K562 (cell line): ENCODE results near the gene AFAP1. TPM values are rescaled to one million over a fixed set of nuclear protein-coding genes. Genes with fewer than 3 reads are reported as not detected.

Source experiments
- ATAC-seq: fragments of 200-7000 bp; cut with Tn5 transposase; 3 replicates; pipeline ENCODE4 v1.9.1; 2020; ENCODE audit warnings: moderate library complexity
- BruUV-seq: library from RNA; stranded (reverse); fragments of 400-500 nt; replicated peaks from 2 replicates; lab custom pipeline; 2021; lab: Mats Ljungman, UMichigan
- CTCF ChIA-PET: fragments of 300-600 bp; formaldehyde crosslinking; extraction: SDS; loops from one replicate; lab custom pipeline; 2021; ENCODE audit warnings: low intra/inter-chr PET ratio; lab: Yijun Ruan, JAX
- POLR2A ChIA-PET: fragments of 300-600, 350-650 bp; sonication (Branson Sonifier 250); formaldehyde crosslinking; extraction: SDS; loops from one replicate; lab custom pipeline; 2021; ENCODE audit warnings: antibody characterized with exemption, inconsistent platforms; lab: Yijun Ruan, JAX
- DNase-seq, 4 experiments: peaks; one replicate each; pipeline versions ENCODE4 v3.0.0 to v3.0.0-alpha.2; 2011 to 2018; ENCODE audit warnings: low spot score in 3 of 4, mixed read lengths in 3 of 4; ENCODE audit errors: extremely low read depth in 1 of 4
- FAIRE-seq: peaks from 2 replicates; lab custom pipeline; 2011; peaks lifted over from hg19 to GRCh38; lab: Jason Lieb, UNC
- H2AFZ ChIP-seq: 2 replicates; pipeline ENCODE4 v1.6.0; 2011; ENCODE audit warnings: low read depth, low read length, control low read depth, inconsistent platforms
- H3K27ac ChIP-seq: fragments of 200-600 bp; 3 replicates; pipeline ENCODE4 v1.8.0; 2011; ENCODE audit warnings: low read depth, mild to moderate bottlenecking, control low read depth, inconsistent platforms, low read length, moderate library complexity, mixed read lengths; ENCODE audit errors: extremely low read depth
- H3K27me3 ChIP-seq, 2 experiments: fragments of 300-600 bp in 1 of 2; 2 replicates in 1 of 2; 3 replicates in 1 of 2; pipeline versions ENCODE4 v1.6.0 to v1.8.0; 2011; ENCODE audit warnings: inconsistent platforms in 2 of 2, low read length in 2 of 2, mild to moderate bottlenecking in 1 of 2, mixed read lengths in 1 of 2, moderate library complexity in 1 of 2; ENCODE audit not compliant: control insufficient read depth in 2 of 2, insufficient read depth in 2 of 2
- H3K36me3 ChIP-seq: fragments of 300-600 bp; 3 replicates; pipeline ENCODE4 v1.8.0; 2011; ENCODE audit warnings: mild to moderate bottlenecking, low read length, inconsistent platforms; ENCODE audit not compliant: control insufficient read depth, insufficient read depth
- H3K4me1 ChIP-seq, 2 experiments: fragments of 200-600 bp in 1 of 2; replicated peaks in 1 of 2; 2 replicates in 1 of 2; 3 replicates in 1 of 2; pipeline versions ENCODE4 v1.5.1 to v1.8.0; 2011; ENCODE audit warnings: inconsistent platforms in 2 of 2, low read length in 2 of 2, mild to moderate bottlenecking in 1 of 2, mixed read lengths in 1 of 2, moderate library complexity in 1 of 2; ENCODE audit not compliant: control insufficient read depth in 2 of 2, insufficient read depth in 2 of 2
- H3K4me2 ChIP-seq: 2 replicates; pipeline ENCODE4 v1.6.1; 2011; ENCODE audit warnings: low read length, control low read depth, inconsistent platforms, mixed read lengths; ENCODE audit not compliant: insufficient read depth
- H3K4me3 ChIP-seq: fragments of 200-600 bp; sonication (generic), shearing (Covaris generic); 2 replicates; pipeline ENCODE4 v1.5.1; 2016; ENCODE audit warnings: control low read depth, inconsistent platforms
- H3K79me2 ChIP-seq: fragments of 200-600 bp; 3 replicates; pipeline ENCODE4 v1.8.0; 2011; ENCODE audit warnings: low read length, inconsistent platforms; ENCODE audit not compliant: control insufficient read depth, insufficient read depth
- H3K9ac ChIP-seq, 2 experiments: 2 replicates each; pipeline versions ENCODE4 v1.6.0 to v1.6.1; 2011; ENCODE audit warnings: low read depth in 2 of 2, low read length in 2 of 2, control low read depth in 1 of 2, inconsistent platforms in 1 of 2, mild to moderate bottlenecking in 1 of 2, mixed read lengths in 1 of 2; ENCODE audit not compliant: insufficient read depth in 1 of 2
- H3K9me1 ChIP-seq: one replicate; pipeline ENCODE4 v1.6.0; 2011; ENCODE audit warnings: inconsistent platforms, mild to moderate bottlenecking, low read length, moderate library complexity; ENCODE audit not compliant: control insufficient read depth, insufficient read depth
- H3K9me3 ChIP-seq: replicated peaks from 2 replicates; pipeline ENCODE4 v1.5.1; 2011; ENCODE audit warnings: low read depth, low read length, inconsistent platforms; ENCODE audit not compliant: control insufficient read depth, insufficient read depth
- H4K20me1 ChIP-seq: replicated peaks from 2 replicates; pipeline ENCODE4 v1.6.1; 2011; ENCODE audit warnings: low read length, inconsistent platforms, mixed read lengths; ENCODE audit not compliant: control insufficient read depth, insufficient read depth
- BCLAF1 ChIP-seq, 2 experiments: fragments of 450-650 bp in 1 of 2; IDR thresholded peaks; 2 replicates each; pipeline ENCODE4 v1.6.1; 2011 to 2017; ENCODE audit warnings: low read depth in 2 of 2, antibody characterized with exemption in 1 of 2, borderline replicate concordance in 1 of 2, low read length in 1 of 2, mild to moderate bottlenecking in 1 of 2, mixed read lengths in 1 of 2; ENCODE audit not compliant: control insufficient read depth in 1 of 2
- CBFA2T2 ChIP-seq: fragments of 450-650 bp; conservative IDR thresholded peaks from 2 replicates; pipeline ENCODE4 v1.6.1; 2017; ENCODE audit warnings: mild to moderate bottlenecking
- CEBPZ ChIP-seq: fragments of 150-350 bp; IDR thresholded peaks from 2 replicates; pipeline ENCODE4 v1.6.1; 2014; ENCODE audit warnings: low read depth, mild to moderate bottlenecking, low read length, borderline replicate concordance
- GATAD2A ChIP-seq: fragments of 450-650 bp; IDR thresholded peaks from 2 replicates; pipeline ENCODE4 v1.6.1; 2017
- NFYB ChIP-seq: IDR thresholded peaks from 2 replicates; pipeline ENCODE4 v1.6.1; 2011; ENCODE audit warnings: mild to moderate bottlenecking, moderate library complexity; ENCODE audit not compliant: insufficient read length; ENCODE audit errors: extremely low read depth
- SMARCA5 ChIP-seq: fragments of 450-650 bp; IDR thresholded peaks from 2 replicates; pipeline ENCODE4 v1.6.1; 2016
- SP2 ChIP-seq: IDR thresholded peaks from 2 replicates; pipeline ENCODE4 v1.6.1; 2011; ENCODE audit warnings: mild to moderate bottlenecking, low read depth, low read length, moderate library complexity; ENCODE audit not compliant: poor library complexity, severe bottlenecking; ENCODE audit errors: extremely low read depth
- STAT5B ChIP-seq: fragments of 250-450 bp; sonication (Bioruptor Pico); IDR thresholded peaks from 2 replicates; pipeline ENCODE4 v1.8.0; 2021; ENCODE audit warnings: mild to moderate bottlenecking, inconsistent platforms
- TCF7 ChIP-seq: sonication (generic); IDR thresholded peaks from 2 replicates; pipeline ENCODE4 v1.6.1; 2016; ENCODE audit warnings: antibody characterized with exemption, borderline replicate concordance
- ZKSCAN3 ChIP-seq: fragments of 250-450 bp; sonication (Bioruptor Pico); IDR thresholded peaks from 2 replicates; pipeline ENCODE4 v1.4.0; 2020
- ZNF212 ChIP-seq: fragments of 450-650 bp; formaldehyde crosslinking; IDR thresholded peaks from 2 replicates; pipeline ENCODE4 v1.4.0; 2020; ENCODE audit warnings: mild to moderate bottlenecking
- ZNF253 ChIP-seq: fragments of 250-450 bp; sonication (Bioruptor Pico); conservative IDR thresholded peaks from 2 replicates; pipeline ENCODE4 v1.6.1; 2021; ENCODE audit warnings: mild to moderate bottlenecking
- ZNF76 ChIP-seq: fragments of 250-450 bp; sonication (Bioruptor Pico); IDR thresholded peaks from 2 replicates; pipeline ENCODE4 v1.4.0; 2020; ENCODE audit warnings: mild to moderate bottlenecking, moderate library complexity, borderline replicate concordance
- ZNF764 ChIP-seq: fragments of 250-450 bp; sonication (Bioruptor Pico); IDR thresholded peaks from 2 replicates; pipeline ENCODE4 v1.4.0; 2020; ENCODE audit warnings: low read depth, mild to moderate bottlenecking, moderate library complexity
- WGBS: fragments of 100-300 bp; shearing (Covaris generic); methylation state at CpG from one replicate; pipeline ENCODE4 v1.1.6; 2016; ENCODE audit warnings: low coverage, mixed read lengths; ENCODE audit not compliant: insufficient coverage; ENCODE audit errors: missing lambda C conversion rate; 5-methylcytosine and 5-hydroxymethylcytosine counted together
- in situ Hi-C: fragments of 300-500 bp; cut with MboI; formaldehyde crosslinking; loops from 4 replicates; pipeline ENCODE4 v1.15.0; 2018; ENCODE audit warnings: inconsistent platforms, mixed read lengths
- intact Hi-C: fragments of 100-400 bp; cut with micrococcal nuclease; formaldehyde crosslinking; loops from 2 replicates; pipeline ENCODE4 v1.14.2; 2022
- polyA plus RNA-seq, 8 experiments: library from polyadenylated mRNA; depleted of rRNA in 4 of 8; stranded (reverse) in 5 of 8; unstranded in 3 of 8; fragments of >200 nt; fragmentation: Nextera tagmentation in 2 of 8; fragmentation: Illumina TruSeq in 1 of 8; extraction: Ambion mirVana in 2 of 8; extraction: Trizol in 1 of 8; gene quantifications; 2 replicates each; pipeline versions ENCODE4 v1.2.1 to v1.2.3, GENCODE V29; 2011 to 2014; ENCODE audit warnings: inconsistent platforms in 1 of 8, missing spikeins in 1 of 8
- total RNA-seq, 7 experiments: library from RNA; depleted of rRNA in 6 of 7; stranded (reverse); fragments of >200 nt in 6 of 7; fragmentation: Illumina TruSeq in 2 of 7; extraction: Trizol in 2 of 7; gene quantifications; 2 replicates each; pipeline versions ENCODE4 v1.2.1 to v1.2.3, GENCODE V29; 2011 to 2021; ENCODE audit warnings: low replicate concordance in 1 of 7

The AFAP1 gene
- total and polyA plus RNA-seq, 9 of the 15 experiments (the other 6 are each of a cell fraction or from before 2014, with no cell fraction given): 0.07 to 0.42 (median 0.12) TPM; not detected in 1

- TF ChIP-seq CEBPZ: no peak
- TF ChIP-seq SP2: no peak
- no peak for TF ChIP-seq GATAD2A
- TF ChIP-seq ZNF764 (CRISPR knock-in tag): no peak
- no peak for TF ChIP-seq ZNF212 (CRISPR knock-in tag)
These were observed 175.9 kb downstream of the AFAP1 start (continued) for GRCh38 chr4:7763788-7764187.

- CTCF ChIA-PET: no interaction called here
- ATAC-seq: no peak
- no peaks in the 10 kb centered on the region for H3K9me1 ChIP-seq
- H3K36me3 ChIP-seq: peaks cover 8% of the 10 kb centered on the region; the same call in 1 of the 3 replicates
- H3K4me3 ChIP-seq: no peak overlapping the region
- no peak overlapping the region for H3K27ac ChIP-seq
- peaks cover 0 to 18% of the 10 kb centered on the region in 2 experiments; a peak in 2 of 5 replicates for H3K4me1 ChIP-seq
- BruUV-seq: no TSS peak
- H4K20me1 ChIP-seq: peaks cover 10% of the 10 kb centered on the region; the same call in 1 of the 2 replicates
- H3K27me3 ChIP-seq: no peaks in the 10 kb centered on the region
- FAIRE-seq: no peak
- DNase-seq: no peak
- POLR2A ChIA-PET: interaction anchor here (0.9 kb wide), 1 partner anchor 89 kb away, joined by 5 read pairs; no protein-coding TSS in a partner anchor
- no peak overlapping the region for H2AFZ ChIP-seq
- in situ Hi-C loops (no loop called here), intact Hi-C loops (no loop called here)
- peaks cover 9% of the 10 kb centered on the region for H3K79me2 ChIP-seq
- no peak overlapping the region for H3K4me2 ChIP-seq
- WGBS: 55% methylated on average over 13 of the region's 16 CpGs
- H3K9ac ChIP-seq: no peak overlapping the region
- no peaks in the 10 kb centered on the region; the same call in 1 of the 2 replicates for H3K9me3 ChIP-seq
- TF ChIP-seq ZNF253 (CRISPR knock-in tag) (no peak), CBFA2T2 (no peak), ZKSCAN3 (no peak), ZNF76 (CRISPR knock-in tag) (no peak), NFYB (no peak), TCF7 (no peak), STAT5B (CRISPR knock-in tag) (no peak), SMARCA5 (no peak), BCLAF1 (IDR thresholded peaks at IDR 0.05; ENCODE audit: borderline replicate concordance in 1 of 2, control insufficient read depth in 1 of 2, low read depth in 2 of 2, low read length in 1 of 2) (no peak)
These were observed 176.6 kb downstream of the AFAP1 start for GRCh38 chr4:7763106-7763505.
